SH-SY5Y (cell line): ENCODE measurements around the gene ARHGAP26.

ENCODE experiments used
- GATA2 ChIP-seq: IDR thresholded peaks from 2 replicates; pipeline ENCODE4 v1.6.1; 2011; ENCODE audit warnings: mild to moderate bottlenecking, low read depth, low read length
- GATA3 ChIP-seq: IDR thresholded peaks from 2 replicates; pipeline ENCODE4 v1.6.1; 2011; ENCODE audit warnings: low read depth, mild to moderate bottlenecking, low read length, moderate library complexity

DNA sequence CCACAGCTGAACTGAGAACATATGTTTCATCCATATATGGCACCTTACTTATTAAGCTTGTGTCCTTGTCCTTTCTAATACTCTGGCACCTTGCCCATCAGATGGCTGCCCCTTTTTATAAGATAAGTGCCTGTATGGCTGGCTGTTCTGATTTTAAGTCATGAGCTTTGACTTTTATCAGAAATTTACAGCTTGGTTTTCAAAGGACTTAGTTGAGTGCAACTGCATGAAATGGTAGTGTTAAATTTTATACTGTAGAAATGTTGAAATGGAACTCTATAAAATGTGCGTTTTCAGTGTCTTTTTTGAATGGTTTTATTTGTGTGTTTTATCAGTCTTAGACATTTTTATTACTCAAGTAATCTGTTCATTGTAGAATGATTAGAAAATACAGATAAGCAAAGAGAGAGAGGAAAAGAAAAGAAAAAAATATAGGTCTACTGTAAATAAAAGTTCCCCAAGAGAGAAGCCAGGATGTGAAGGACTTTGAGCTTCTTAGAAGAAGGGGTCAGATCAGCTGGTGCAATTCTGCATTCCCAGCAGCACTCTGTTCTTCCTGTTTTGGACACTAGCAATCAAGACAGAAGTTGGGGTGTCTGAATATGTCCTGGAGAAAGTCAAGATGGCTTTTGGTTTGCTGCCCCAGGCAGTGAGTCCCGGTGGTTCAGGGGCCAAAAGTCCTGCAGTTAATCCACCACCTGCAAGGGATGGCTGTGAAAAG lies 38.9 kb downstream of the ARHGAP26 start:
- peak; percentile 98 for TF ChIP-seq GATA2
- peak; percentile 100 for TF ChIP-seq GATA3
